OCI-LY3 (cell line): ENCODE results near the gene RAPGEF2.

Experiments used
- H2AFZ ChIP-seq: fragments of 200-600, 300-600 bp; shearing (Covaris generic); 2 replicates; pipeline ENCODE4 v1.6.0; 2014; ENCODE audit warnings: antibody characterized with exemption, low read depth, low read length
- H3K27ac ChIP-seq: fragments of 200-600, 300-600 bp; sonication (generic); 2 replicates; pipeline ENCODE4 v1.5.1; 2014; ENCODE audit warnings: mild to moderate bottlenecking, low read length, moderate library complexity, mixed read lengths
- H3K27me3 ChIP-seq: fragments of 200-600, 300-600 bp; sonication (generic); 2 replicates; pipeline ENCODE4 v1.6.1; 2014; ENCODE audit warnings: low read depth, low read length, mixed read lengths
- H3K36me3 ChIP-seq: fragments of 200-600, 300-600 bp; sonication (generic); replicated peaks from 2 replicates; pipeline ENCODE3; 2014; ENCODE audit warnings: low read depth, low read length, mixed read lengths
- H3K4me1 ChIP-seq: fragments of 300-600, 200-600 bp; sonication (generic); 2 replicates; pipeline ENCODE4 v1.6.1; 2014; ENCODE audit warnings: low read length, mixed read lengths
- H3K4me2 ChIP-seq: fragments of 200-600, 300-600 bp; sonication (generic); 2 replicates; pipeline ENCODE4 v1.6.1; 2014; ENCODE audit warnings: low read length, mixed read lengths
- H3K4me3 ChIP-seq: fragments of 300-600, 200-600 bp; sonication (generic); 2 replicates; pipeline ENCODE4 v1.5.1; 2014; ENCODE audit warnings: antibody characterized with exemption, mild to moderate bottlenecking, low read length, moderate library complexity
- H3K79me2 ChIP-seq: fragments of 300-600, 200-600 bp; shearing (Covaris generic); 2 replicates; pipeline ENCODE4 v1.6.1; 2014; ENCODE audit warnings: mild to moderate bottlenecking, low read length, mixed read lengths
- H3K9ac ChIP-seq: fragments of 300-600, 200-600 bp; shearing (Covaris generic); 2 replicates; pipeline ENCODE4 v1.6.0; 2014; ENCODE audit warnings: mild to moderate bottlenecking, low read length, moderate library complexity
- H3K9me3 ChIP-seq: fragments of 200-600, 300-600 bp; shearing (Covaris generic); 2 replicates; pipeline ENCODE4 v1.6.1; 2014; ENCODE audit warnings: low read length, mixed read lengths; ENCODE audit not compliant: insufficient read depth
- H4K20me1 ChIP-seq: fragments of 200-600, 300-600 bp; sonication (generic); 2 replicates; pipeline ENCODE4 v1.6.1; 2016; ENCODE audit warnings: low read length, mixed read lengths; ENCODE audit not compliant: insufficient read depth
- CTCF ChIP-seq: fragments of 200-600, 300-600 bp; sonication (generic); IDR thresholded peaks from 2 replicates; pipeline ENCODE4 v1.5.1; 2014; ENCODE audit warnings: antibody characterized with exemption, low read length, low read depth
- EZH2phosphoT487 ChIP-seq: fragments of 200-600 bp; shearing (Covaris generic); IDR thresholded peaks from 2 replicates; pipeline ENCODE4 v1.6.1; 2018; ENCODE audit warnings: antibody characterized with exemption, mixed run types, low read depth

The RAPGEF2 gene

GRCh38 chr4:159298502-159298901 lies 195.6 kb downstream of the RAPGEF2 start:
- Histone ChIP-seq H3K9ac (no peak overlapping the region), H3K4me3 (no peak overlapping the region), H2AFZ (no peak overlapping the region), H3K36me3 (no peaks in the 10 kb centered on the region), H3K4me2 (no peak overlapping the region), H3K4me1 (peaks cover 5% of the 10 kb centered on the region), H3K27me3 (no peaks in the 10 kb centered on the region), H3K9me3 (no peaks in the 10 kb centered on the region), H4K20me1 (no peaks in the 10 kb centered on the region), H3K27ac (no peak overlapping the region), H3K79me2 (no peaks in the 10 kb centered on the region)
- TF ChIP-seq EZH2phosphoT487: no peak
- TF ChIP-seq CTCF: no peak

- Histone ChIP-seq H3K79me2 (no peaks in the 10 kb centered on the region), H3K36me3 (no peaks in the 10 kb centered on the region), H3K27me3 (no peaks in the 10 kb centered on the region), H4K20me1 (no peaks in the 10 kb centered on the region), H3K27ac (no peak overlapping the region), H3K4me2 (no peak overlapping the region), H3K9me3 (no peaks in the 10 kb centered on the region), H2AFZ (no peak overlapping the region), H3K4me1 (no peaks in the 10 kb centered on the region), H3K4me3 (no peak overlapping the region), H3K9ac (no peak overlapping the region)
- TF ChIP-seq EZH2phosphoT487: no peak
- no peak for TF ChIP-seq CTCF
These were observed 200.6 kb downstream of the RAPGEF2 start for GRCh38 chr4:159303435-159303834.

GRCh38 chr4:159305129-159305528 lies 202.2 kb downstream of the RAPGEF2 start:
- Histone ChIP-seq H3K9ac (no peak overlapping the region), H3K9me3 (no peaks in the 10 kb centered on the region), H3K36me3 (no peaks in the 10 kb centered on the region), H3K4me2 (no peak overlapping the region), H3K27ac (no peak overlapping the region), H3K79me2 (no peaks in the 10 kb centered on the region), H3K4me1 (no peaks in the 10 kb centered on the region), H2AFZ (no peak overlapping the region), H3K27me3 (no peaks in the 10 kb centered on the region), H4K20me1 (no peaks in the 10 kb centered on the region), H3K4me3 (no peak overlapping the region)
- TF ChIP-seq EZH2phosphoT487 (no peak), CTCF (no peak)

GRCh38 chr4:159307929-159308328 lies 205.1 kb downstream of the RAPGEF2 start:
- Histone ChIP-seq H3K79me2 (no peaks in the 10 kb centered on the region), H3K4me1 (no peaks in the 10 kb centered on the region), H3K4me3 (no peak overlapping the region), H3K9ac (no peak overlapping the region), H3K27me3 (no peaks in the 10 kb centered on the region), H3K4me2 (no peak overlapping the region), H3K27ac (no peak overlapping the region), H2AFZ (no peak overlapping the region), H3K9me3 (no peaks in the 10 kb centered on the region), H4K20me1 (no peaks in the 10 kb centered on the region), H3K36me3 (no peaks in the 10 kb centered on the region)
- no peak for TF ChIP-seq EZH2phosphoT487
- TF ChIP-seq CTCF: no peak
